Panc1 (cell line): ENCODE data around the gene RPL26. TPM values are rescaled to one million over a fixed set of nuclear protein-coding genes. Genes with fewer than 3 reads are reported as not detected.

Source experiments
- ATAC-seq: fragments of 200-7000 bp; cut with Tn5 transposase; 2 replicates; pipeline ENCODE4 v1.9.1; 2020; ENCODE audit warnings: mild to moderate bottlenecking, moderate library complexity
- BruUV-seq: library from RNA; stranded (reverse); fragments of 400-500 nt; replicated peaks from 2 replicates; lab custom pipeline; 2021; lab: Mats Ljungman, UMichigan
- CTCF ChIA-PET: fragments of 300-600 bp; sonication (Branson Sonifier 250); formaldehyde crosslinking; loops from one replicate; lab custom pipeline; 2022; ENCODE audit warnings: antibody characterized with exemption; lab: Charles Lee
- POLR2A ChIA-PET: fragments of 300-600 bp; sonication (Branson Sonifier 250); formaldehyde crosslinking; loops from one replicate; lab custom pipeline; 2022; ENCODE audit warnings: antibody characterized with exemption; lab: Charles Lee
- DNase-seq: peaks from one replicate; pipeline ENCODE4 v3.0.0-alpha.2; 2010; ENCODE audit warnings: low read depth, low spot score
- H3K27ac ChIP-seq: 2 replicates; pipeline ENCODE4 v1.5.1; 2011; ENCODE audit warnings: mild to moderate bottlenecking, low read length, inconsistent platforms
- H3K27me3 ChIP-seq: fragments of 200-500 bp; sonication (Bioruptor generic); 2 replicates; pipeline ENCODE4 v1.6.0; 2014; ENCODE audit warnings: low read length, inconsistent platforms; ENCODE audit not compliant: control insufficient read depth, insufficient read depth
- H3K36me3 ChIP-seq: fragments of 200-500 bp; sonication (Bioruptor generic); 2 replicates; pipeline ENCODE4 v1.5.1; 2014; ENCODE audit warnings: inconsistent platforms, mild to moderate bottlenecking, low read length, moderate library complexity; ENCODE audit not compliant: control insufficient read depth, insufficient read depth
- H3K4me1 ChIP-seq: 2 replicates; pipeline ENCODE4 v1.5.1; 2011; ENCODE audit warnings: inconsistent platforms, mild to moderate bottlenecking, low read length, moderate library complexity; ENCODE audit not compliant: control insufficient read depth, insufficient read depth
- H3K4me3 ChIP-seq, 2 experiments: 2 replicates each; pipeline ENCODE4 v1.5.1; 2011 to 2012; ENCODE audit warnings: low read depth in 2 of 2, low read length in 2 of 2, mild to moderate bottlenecking in 2 of 2, inconsistent platforms in 1 of 2, moderate library complexity in 1 of 2
- H3K9me3 ChIP-seq: fragments of 200-500 bp; sonication (Bioruptor generic); 2 replicates; pipeline ENCODE4 v1.5.1; 2014; ENCODE audit warnings: low read depth, mild to moderate bottlenecking, inconsistent platforms, low read length, moderate library complexity; ENCODE audit not compliant: control insufficient read depth, insufficient read depth
- POLR2AphosphoS5 ChIP-seq: IDR thresholded peaks from 2 replicates; pipeline ENCODE4 v1.6.1; 2012; ENCODE audit warnings: mild to moderate bottlenecking, low read depth, low read length, moderate library complexity
- SIN3A ChIP-seq: IDR thresholded peaks from 2 replicates; pipeline ENCODE4 v1.6.1; 2012; ENCODE audit warnings: low read depth, mild to moderate bottlenecking, low read length, moderate library complexity, borderline replicate concordance; ENCODE audit not compliant: insufficient read depth
- TCF7L2 ChIP-seq: IDR thresholded peaks from 2 replicates; pipeline ENCODE4 v1.6.1; 2011; ENCODE audit warnings: mild to moderate bottlenecking, low read depth, low read length, inconsistent platforms
- in situ Hi-C: cut with HindIII; loops from 2 replicates; pipeline ENCODE4 v1.10.0; 2016; ENCODE audit warnings: low sequenced_read_pairs, low pct_unique_long_range_greater_than_20kb
- intact Hi-C: fragments of 100-400 bp; cut with micrococcal nuclease; formaldehyde crosslinking; loops from one replicate; pipeline ENCODE4 v1.10.0; 2022; ENCODE audit not compliant: unreplicated experiment
- total RNA-seq: library from RNA; stranded (reverse); gene quantifications from one replicate; pipeline ENCODE4 v1.2.1, GENCODE V29; 2021; ENCODE audit not compliant: unreplicated experiment
- TF ChIP-seq, protein P1 (sequence below): fragments of 450-650 bp; IDR thresholded peaks from 2 replicates; pipeline ENCODE4 v1.5.1; 2017; ENCODE audit warnings: mild to moderate bottlenecking
- TF ChIP-seq, protein P2 (sequence below), 2 experiments: IDR thresholded peaks; 2 replicates each; pipeline ENCODE4 v1.6.1; 2011 to 2012; ENCODE audit warnings: low read depth in 2 of 2, control low read depth in 1 of 2, low read length in 1 of 2, mild to moderate bottlenecking in 1 of 2, moderate library complexity in 1 of 2; ENCODE audit not compliant: insufficient read depth in 1 of 2

Gene RPL26
- total RNA-seq, 1 experiment from 2014 or later = 865 TPM

DNA sequence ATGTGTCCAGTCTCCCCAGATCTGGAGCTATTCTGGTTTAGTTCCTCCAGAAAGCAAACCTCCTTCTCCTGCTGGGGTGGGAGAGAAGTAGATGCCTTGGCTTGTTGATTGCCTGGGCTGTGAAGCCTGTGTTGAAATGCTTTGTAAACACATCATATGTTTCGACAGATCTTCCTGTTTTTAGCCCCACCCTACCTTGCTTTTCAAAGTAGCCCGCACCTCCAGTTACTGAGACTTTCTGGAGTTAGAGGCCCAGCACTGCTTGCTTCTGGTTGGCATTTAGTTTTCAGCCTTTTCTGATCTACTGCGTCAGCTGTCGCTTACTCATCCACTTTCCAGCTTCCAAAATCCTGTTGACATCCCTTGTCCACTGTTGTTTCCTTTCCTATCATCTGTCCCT lies 34.8 kb upstream of the RPL26 start:
- CTCF ChIA-PET = no interaction called here

DNA sequence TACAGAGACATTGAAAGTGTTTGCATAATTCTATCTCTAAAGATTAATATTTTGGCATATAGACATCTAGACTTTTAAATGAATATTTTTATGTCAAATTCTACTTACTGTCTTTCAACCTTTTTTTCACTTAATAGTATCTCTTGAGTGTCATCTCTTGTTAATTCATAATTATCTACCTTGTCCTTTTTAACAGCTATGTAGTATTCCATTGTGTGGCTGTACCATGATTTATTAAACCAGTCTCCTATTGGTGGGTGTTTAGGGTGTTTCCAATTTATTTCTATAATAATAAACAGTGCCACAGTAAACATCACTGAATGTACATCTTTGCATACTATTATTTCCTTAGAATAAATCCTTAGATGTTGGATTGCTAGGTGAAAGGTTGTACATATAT lies 30.9 kb upstream of the RPL26 start:
- no peak overlapping the region for H3K4me3 ChIP-seq
- BruUV-seq = no TSS peak
- POLR2A ChIA-PET = no interaction called here

More for the DNA sequence above, 34.8 kb upstream of the RPL26 start:
- BruUV-seq = no TSS peak
- POLR2A ChIA-PET = no interaction called here
- TF ChIP-seq, protein P1, sequence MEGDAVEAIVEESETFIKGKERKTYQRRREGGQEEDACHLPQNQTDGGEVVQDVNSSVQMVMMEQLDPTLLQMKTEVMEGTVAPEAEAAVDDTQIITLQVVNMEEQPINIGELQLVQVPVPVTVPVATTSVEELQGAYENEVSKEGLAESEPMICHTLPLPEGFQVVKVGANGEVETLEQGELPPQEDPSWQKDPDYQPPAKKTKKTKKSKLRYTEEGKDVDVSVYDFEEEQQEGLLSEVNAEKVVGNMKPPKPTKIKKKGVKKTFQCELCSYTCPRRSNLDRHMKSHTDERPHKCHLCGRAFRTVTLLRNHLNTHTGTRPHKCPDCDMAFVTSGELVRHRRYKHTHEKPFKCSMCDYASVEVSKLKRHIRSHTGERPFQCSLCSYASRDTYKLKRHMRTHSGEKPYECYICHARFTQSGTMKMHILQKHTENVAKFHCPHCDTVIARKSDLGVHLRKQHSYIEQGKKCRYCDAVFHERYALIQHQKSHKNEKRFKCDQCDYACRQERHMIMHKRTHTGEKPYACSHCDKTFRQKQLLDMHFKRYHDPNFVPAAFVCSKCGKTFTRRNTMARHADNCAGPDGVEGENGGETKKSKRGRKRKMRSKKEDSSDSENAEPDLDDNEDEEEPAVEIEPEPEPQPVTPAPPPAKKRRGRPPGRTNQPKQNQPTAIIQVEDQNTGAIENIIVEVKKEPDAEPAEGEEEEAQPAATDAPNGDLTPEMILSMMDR = no peak
- no peak for TF ChIP-seq POLR2AphosphoS5
- TF ChIP-seq TCF7L2 = no peak
- TF ChIP-seq SIN3A = no peak
- TF ChIP-seq, protein P2, sequence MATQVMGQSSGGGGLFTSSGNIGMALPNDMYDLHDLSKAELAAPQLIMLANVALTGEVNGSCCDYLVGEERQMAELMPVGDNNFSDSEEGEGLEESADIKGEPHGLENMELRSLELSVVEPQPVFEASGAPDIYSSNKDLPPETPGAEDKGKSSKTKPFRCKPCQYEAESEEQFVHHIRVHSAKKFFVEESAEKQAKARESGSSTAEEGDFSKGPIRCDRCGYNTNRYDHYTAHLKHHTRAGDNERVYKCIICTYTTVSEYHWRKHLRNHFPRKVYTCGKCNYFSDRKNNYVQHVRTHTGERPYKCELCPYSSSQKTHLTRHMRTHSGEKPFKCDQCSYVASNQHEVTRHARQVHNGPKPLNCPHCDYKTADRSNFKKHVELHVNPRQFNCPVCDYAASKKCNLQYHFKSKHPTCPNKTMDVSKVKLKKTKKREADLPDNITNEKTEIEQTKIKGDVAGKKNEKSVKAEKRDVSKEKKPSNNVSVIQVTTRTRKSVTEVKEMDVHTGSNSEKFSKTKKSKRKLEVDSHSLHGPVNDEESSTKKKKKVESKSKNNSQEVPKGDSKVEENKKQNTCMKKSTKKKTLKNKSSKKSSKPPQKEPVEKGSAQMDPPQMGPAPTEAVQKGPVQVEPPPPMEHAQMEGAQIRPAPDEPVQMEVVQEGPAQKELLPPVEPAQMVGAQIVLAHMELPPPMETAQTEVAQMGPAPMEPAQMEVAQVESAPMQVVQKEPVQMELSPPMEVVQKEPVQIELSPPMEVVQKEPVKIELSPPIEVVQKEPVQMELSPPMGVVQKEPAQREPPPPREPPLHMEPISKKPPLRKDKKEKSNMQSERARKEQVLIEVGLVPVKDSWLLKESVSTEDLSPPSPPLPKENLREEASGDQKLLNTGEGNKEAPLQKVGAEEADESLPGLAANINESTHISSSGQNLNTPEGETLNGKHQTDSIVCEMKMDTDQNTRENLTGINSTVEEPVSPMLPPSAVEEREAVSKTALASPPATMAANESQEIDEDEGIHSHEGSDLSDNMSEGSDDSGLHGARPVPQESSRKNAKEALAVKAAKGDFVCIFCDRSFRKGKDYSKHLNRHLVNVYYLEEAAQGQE (IDR thresholded peaks at IDR 0.05; ENCODE audit: insufficient read depth in 1 of 2, low read depth in 2 of 2, low read length in 1 of 2) = no peak
- Histone ChIP-seq H3K4me1 (no peaks in the 10 kb centered on the region), H3K36me3 (no peaks in the 10 kb centered on the region), H3K9me3 (no peaks in the 10 kb centered on the region), H3K27me3 (peaks cover 4% of the 10 kb centered on the region), H3K4me3 (no peak overlapping the region), H3K27ac (no peak overlapping the region)
- no peak for ATAC-seq
- in situ Hi-C loops (no loop called here), intact Hi-C loops (loop anchor here (10.0 kb wide), 1 partner anchor 327 kb away; the partner anchor contains the start of gene CCDC42)
- DNase-seq = no peak

More for the DNA sequence above, 30.9 kb upstream of the RPL26 start:
- intact Hi-C loops = loop anchor here (10.0 kb wide), 1 partner anchor 331 kb away; the partner anchor contains the start of gene CCDC42
- TF ChIP-seq, protein P2 (IDR thresholded peaks at IDR 0.05; ENCODE audit: insufficient read depth in 1 of 2, low read depth in 2 of 2, low read length in 1 of 2) = no peak
- TF ChIP-seq POLR2AphosphoS5 = no peak
- TF ChIP-seq TCF7L2 = no peak
- TF ChIP-seq, protein P1 = no peak
- no peak for TF ChIP-seq SIN3A
- Histone ChIP-seq H3K4me1 (no peaks in the 10 kb centered on the region), H3K9me3 (no peaks in the 10 kb centered on the region), H3K27ac (no peak overlapping the region), H3K27me3 (0 out of 2 replicates have a peak, but pooled peaks cover 2% of the 10 kb centered on the region), H3K36me3 (no peaks in the 10 kb centered on the region)
- CTCF ChIA-PET = no interaction called here
- ATAC-seq = no peak
- no peak for DNase-seq
- in situ Hi-C loops = no loop called here
